ENCODE data around the gene UCP3.

GRCh38 chr11:74004759-74005615 is 3.9 kb downstream of the UCP3 start:
- TF ChIP-seq EZH2 (IDR thresholded peaks at IDR 0.05; ENCODE audit: low read length, unreplicated experiment) (no peak), CTCF (conservative IDR thresholded peaks at IDR 0.05; ENCODE audit: low read depth, low read length) (no peak), EZH2phosphoT487 (IDR thresholded peaks at IDR 0.05; ENCODE audit: borderline replicate concordance, low read length) (no peak)

All from PC-3 (cell line).